OCI-LY1 (cell line): ENCODE measurements around the gene NSUN6.

Experiments used
- H2AFZ ChIP-seq: fragments of 200-600 bp; sonication (generic), shearing (Covaris generic); 2 replicates; pipeline ENCODE4 v1.6.0; 2014; ENCODE audit warnings: antibody characterized with exemption, mild to moderate bottlenecking, low read length
- H3F3A ChIP-seq: fragments of 200-600 bp; sonication (generic), shearing (Covaris generic); 2 replicates; pipeline ENCODE4 v1.6.0; 2014; ENCODE audit warnings: mild to moderate bottlenecking, antibody characterized with exemption, low read length, moderate library complexity; ENCODE audit not compliant: insufficient read depth
- H3K27ac ChIP-seq: fragments of 200-600 bp; sonication (generic); 2 replicates; pipeline ENCODE4 v1.5.1; 2014; ENCODE audit warnings: low read length, mixed run types, mild to moderate bottlenecking, low read depth; ENCODE audit not compliant: poor library complexity, severe bottlenecking
- H3K27me3 ChIP-seq: fragments of 200-600 bp; sonication (generic); 2 replicates; pipeline ENCODE4 v1.6.0; 2014; ENCODE audit warnings: antibody characterized with exemption, mild to moderate bottlenecking, low read length, moderate library complexity; ENCODE audit not compliant: insufficient read depth
- H3K36me3 ChIP-seq: fragments of 200-600 bp; sonication (generic); 2 replicates; pipeline ENCODE4 v1.6.1; 2014; ENCODE audit warnings: mild to moderate bottlenecking, antibody characterized with exemption, low read length, moderate library complexity, mixed read lengths; ENCODE audit not compliant: insufficient read depth
- H3K4me1 ChIP-seq: fragments of 200-600 bp; sonication (generic); 2 replicates; pipeline ENCODE4 v1.5.1; 2014; ENCODE audit warnings: mild to moderate bottlenecking, low read length, moderate library complexity; ENCODE audit not compliant: insufficient read depth, severe bottlenecking
- H3K4me2 ChIP-seq: fragments of 200-600 bp; sonication (generic), shearing (Covaris generic); 2 replicates; pipeline ENCODE4 v1.6.1; 2014; ENCODE audit warnings: low read length
- H3K4me3 ChIP-seq: fragments of 200-600 bp; sonication (generic); 2 replicates; pipeline ENCODE4 v1.5.1; 2014; ENCODE audit warnings: low read length, low read depth, mild to moderate bottlenecking, mixed read lengths; ENCODE audit not compliant: poor library complexity, severe bottlenecking
- H3K79me2 ChIP-seq: fragments of 200-600 bp; shearing (Covaris generic); 2 replicates; pipeline ENCODE4 v1.6.1; 2016; ENCODE audit warnings: mixed run types, low read length, mixed read lengths; ENCODE audit not compliant: insufficient read depth
- H3K9ac ChIP-seq: fragments of 200-600 bp; sonication (generic), shearing (Covaris generic); 2 replicates; pipeline ENCODE4 v1.6.1; 2014; ENCODE audit warnings: mild to moderate bottlenecking, low read length, mixed read lengths
- H3K9me2 ChIP-seq: fragments of 200-600 bp; sonication (generic), shearing (Covaris generic); 2 replicates; pipeline ENCODE4 v1.6.1; 2014; ENCODE audit warnings: low read depth, mild to moderate bottlenecking, low read length, mixed read lengths
- H3K9me3 ChIP-seq: fragments of 200-600 bp; shearing (Covaris generic); 2 replicates; pipeline ENCODE4 v1.6.1; 2014; ENCODE audit warnings: low read length, mixed read lengths
- H4K20me1 ChIP-seq: fragments of 200-600 bp; sonication (generic), shearing (Covaris generic); 2 replicates; pipeline ENCODE4 v1.6.0; 2016; ENCODE audit warnings: mild to moderate bottlenecking, low read length; ENCODE audit not compliant: insufficient read depth
- CTCF ChIP-seq: fragments of 200-600 bp; sonication (generic), shearing (Covaris generic); IDR thresholded peaks from 2 replicates; pipeline ENCODE4 v1.5.1; 2017; ENCODE audit warnings: mild to moderate bottlenecking, antibody characterized with exemption, low read length, moderate library complexity, mixed read lengths
- EZH2 ChIP-seq: fragments of 200-600 bp; sonication (generic), shearing (Covaris generic); IDR thresholded peaks from 2 replicates; pipeline ENCODE4 v1.8.0; 2017; ENCODE audit warnings: borderline replicate concordance, mixed run types, mild to moderate bottlenecking, antibody characterized with exemption, low read length, moderate library complexity, mixed read lengths

Gene NSUN6

GRCh38 chr10:18549105-18549504 is 102.3 kb downstream of the NSUN6 start:
- TF ChIP-seq EZH2 (no peak), CTCF (no peak)
- H3K27ac ChIP-seq, result no peak overlapping the region
- no peak overlapping the region for H3K9ac ChIP-seq
- no peaks in the 10 kb centered on the region for H3K4me1 ChIP-seq
- no peak overlapping the region for H3K4me2 ChIP-seq
- H3K27me3 ChIP-seq, result no peaks in the 10 kb centered on the region
- H2AFZ ChIP-seq, result no peak overlapping the region
- no peaks in the 10 kb centered on the region for H3K9me2 ChIP-seq
- H3K4me3 ChIP-seq, result no peak overlapping the region
- no peaks in the 10 kb centered on the region for H3K9me3 ChIP-seq
- H4K20me1 ChIP-seq, result no peaks in the 10 kb centered on the region
- H3K36me3 ChIP-seq, result peaks cover 35% of the 10 kb centered on the region
- no peaks in the 10 kb centered on the region for H3F3A ChIP-seq
- no peaks in the 10 kb centered on the region for H3K79me2 ChIP-seq

- H3K4me2 ChIP-seq, result no peak overlapping the region
- no peaks in the 10 kb centered on the region for H3F3A ChIP-seq
- H3K9me2 ChIP-seq, result no peaks in the 10 kb centered on the region
- H2AFZ ChIP-seq, result no peak overlapping the region
- peaks cover 38% of the 10 kb centered on the region for H3K36me3 ChIP-seq
- H3K9me3 ChIP-seq, result no peaks in the 10 kb centered on the region
- H3K79me2 ChIP-seq, result no peaks in the 10 kb centered on the region
- H3K9ac ChIP-seq, result no peak overlapping the region
- H3K4me1 ChIP-seq, result no peaks in the 10 kb centered on the region
- H4K20me1 ChIP-seq, result no peaks in the 10 kb centered on the region
- H3K27ac ChIP-seq, result no peak overlapping the region
- no peak overlapping the region for H3K4me3 ChIP-seq
- TF ChIP-seq EZH2 (no peak), CTCF (no peak)
- H3K27me3 ChIP-seq, result no peaks in the 10 kb centered on the region
Measured at GRCh38 chr10:18545621-18546305, 105.6 kb downstream of the NSUN6 start.

GRCh38 chr10:18542832-18543231 is 108.6 kb downstream of the NSUN6 start:
- H2AFZ ChIP-seq, result no peak overlapping the region
- no peaks in the 10 kb centered on the region for H3K4me1 ChIP-seq
- H3K4me3 ChIP-seq, result no peak overlapping the region
- H3K9ac ChIP-seq, result no peak overlapping the region
- no peak overlapping the region for H3K27ac ChIP-seq
- H4K20me1 ChIP-seq, result no peaks in the 10 kb centered on the region
- H3K27me3 ChIP-seq, result no peaks in the 10 kb centered on the region
- no peaks in the 10 kb centered on the region for H3K9me2 ChIP-seq
- TF ChIP-seq EZH2, result no peak
- no peak for TF ChIP-seq CTCF
- no peaks in the 10 kb centered on the region for H3K79me2 ChIP-seq
- no peak overlapping the region for H3K4me2 ChIP-seq
- H3K9me3 ChIP-seq, result no peaks in the 10 kb centered on the region
- H3F3A ChIP-seq, result no peaks in the 10 kb centered on the region
- peaks cover 45% of the 10 kb centered on the region for H3K36me3 ChIP-seq
